HG03432 (cell line): ENCODE results near the gene RRBP1.
"Not testable (repeated sequence)": the region's sequence is repeated elsewhere in the genome, so short reads cannot be mapped to it uniquely, and the experiment has no call there.

ENCODE experiments used
- ATAC-seq: cut with Tn5 transposase; IDR thresholded peaks from one replicate; pipeline ENCODE4 v1.9.1; 2021; ENCODE audit warnings: mild to moderate bottlenecking, moderate library complexity; ENCODE audit not compliant: unreplicated experiment

The RRBP1 gene

DNA sequence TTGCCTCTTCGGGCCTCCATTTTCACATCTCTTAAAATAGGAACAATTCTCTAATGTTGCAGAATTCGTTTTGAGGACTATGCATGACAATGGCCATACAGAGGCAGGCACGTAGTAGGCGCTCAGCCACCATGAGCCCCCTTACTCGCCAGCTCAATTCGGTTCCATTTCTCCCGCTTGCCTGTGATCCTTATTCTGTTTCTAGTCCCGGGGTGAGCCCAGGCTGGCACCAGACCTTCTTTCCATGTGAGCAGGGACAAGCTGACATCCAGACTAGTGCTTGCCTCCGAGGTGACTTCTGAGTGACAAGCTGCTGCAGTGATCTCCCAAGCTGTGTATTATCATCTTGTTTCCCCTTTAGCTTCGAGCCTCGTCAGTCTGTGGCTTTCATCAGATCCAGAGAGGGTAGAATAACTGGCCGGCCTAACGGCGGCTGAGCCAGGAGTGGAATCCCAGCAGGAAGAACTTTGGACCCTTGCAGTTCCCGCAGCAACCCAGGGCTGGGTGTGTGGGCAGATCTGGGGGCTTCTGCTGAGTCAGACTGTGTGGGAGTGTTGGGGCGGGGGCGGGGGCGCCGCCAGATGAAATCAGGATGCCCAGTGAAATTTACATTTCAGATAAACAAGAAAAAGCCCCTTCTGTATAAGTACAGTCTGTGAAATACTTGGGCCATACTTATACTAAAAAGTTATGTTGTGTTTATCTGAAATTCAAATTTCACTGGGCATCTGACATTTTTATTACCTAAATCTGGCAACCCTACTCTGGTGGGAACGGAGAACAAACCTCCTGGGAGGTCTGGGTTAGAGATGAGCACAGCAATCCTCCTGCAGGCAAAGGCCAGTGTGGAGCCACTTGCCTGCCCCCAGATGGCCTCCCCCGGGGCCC is 28.6 kb upstream of the RRBP1 start:
- ATAC-seq = no peak

DNA sequence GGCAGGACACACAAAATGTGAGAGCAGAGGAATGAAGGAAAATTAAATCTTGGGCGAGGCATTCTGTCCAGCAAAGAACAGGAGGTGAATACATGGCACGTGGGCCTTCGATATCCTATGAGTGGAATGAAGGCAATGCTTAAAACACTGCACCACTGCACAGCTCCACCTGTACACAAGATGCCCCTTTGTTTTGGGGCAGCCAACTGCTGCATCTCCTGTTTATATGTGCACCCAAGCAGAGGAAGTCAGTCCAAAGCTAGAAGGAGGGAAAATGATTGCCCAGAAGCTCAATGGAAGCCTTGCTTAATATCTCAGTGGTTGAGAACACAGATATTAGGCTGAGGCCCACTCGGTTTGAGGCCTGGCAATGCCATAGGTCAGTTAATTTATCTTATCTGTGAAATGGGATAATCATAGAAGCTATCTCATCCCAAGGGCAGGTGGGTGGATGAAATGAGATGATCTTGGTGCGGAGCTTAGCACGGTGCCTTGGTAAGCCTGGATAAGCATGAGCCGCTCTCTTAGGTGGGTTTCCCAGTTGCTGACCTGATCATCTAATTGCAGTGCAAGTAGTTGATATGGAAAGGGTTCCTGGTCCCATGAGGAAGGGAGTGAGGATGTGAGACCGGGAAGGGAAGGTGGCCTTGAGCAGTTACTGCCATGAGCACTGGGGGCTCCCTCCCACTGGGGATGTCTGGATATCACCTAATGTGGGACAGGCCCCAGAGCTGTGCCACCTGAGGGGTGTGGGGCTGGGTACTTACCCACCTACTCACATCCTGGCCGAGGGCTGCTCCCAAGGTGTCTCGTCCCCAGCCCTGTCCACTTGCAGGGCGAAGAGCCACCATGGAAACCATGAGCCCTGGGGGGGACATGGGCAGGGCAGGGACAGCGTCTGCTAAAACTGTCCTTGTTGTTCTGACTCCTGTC is 27.6 kb upstream of the RRBP1 start:
- ATAC-seq = no peak

DNA sequence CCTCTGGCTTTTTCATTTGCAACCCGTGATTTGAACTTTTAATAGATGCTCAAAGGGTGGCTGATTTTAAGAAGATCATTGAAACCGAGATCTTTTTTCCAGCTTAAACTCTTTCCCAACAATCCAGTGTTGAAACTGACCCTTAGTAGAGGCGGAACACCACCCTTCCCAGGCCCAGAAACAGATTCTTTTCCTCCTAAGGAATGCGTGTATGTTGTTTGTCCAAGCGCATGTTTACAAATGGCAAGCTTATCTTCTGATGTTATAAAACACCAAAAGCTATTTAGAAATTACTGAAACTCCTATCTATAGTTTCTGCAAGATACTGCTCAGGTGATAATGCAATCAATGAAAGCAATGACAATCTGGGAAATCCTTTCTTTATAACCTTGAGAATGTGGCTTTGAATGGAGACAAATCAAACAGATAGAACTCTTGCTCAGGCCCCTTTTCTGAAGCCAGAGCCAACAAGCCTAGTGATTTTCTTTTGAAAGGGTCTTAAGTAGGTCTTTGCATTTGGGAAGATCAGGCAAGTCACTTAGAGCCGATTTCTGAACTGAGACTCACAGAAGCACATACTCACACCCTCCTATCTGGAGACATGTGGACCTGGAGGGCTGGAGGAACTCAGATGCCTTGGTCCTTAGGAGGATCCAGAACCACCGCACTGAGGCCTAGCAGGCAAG is 26.8 kb upstream of the RRBP1 start:
- no peak for ATAC-seq

DNA sequence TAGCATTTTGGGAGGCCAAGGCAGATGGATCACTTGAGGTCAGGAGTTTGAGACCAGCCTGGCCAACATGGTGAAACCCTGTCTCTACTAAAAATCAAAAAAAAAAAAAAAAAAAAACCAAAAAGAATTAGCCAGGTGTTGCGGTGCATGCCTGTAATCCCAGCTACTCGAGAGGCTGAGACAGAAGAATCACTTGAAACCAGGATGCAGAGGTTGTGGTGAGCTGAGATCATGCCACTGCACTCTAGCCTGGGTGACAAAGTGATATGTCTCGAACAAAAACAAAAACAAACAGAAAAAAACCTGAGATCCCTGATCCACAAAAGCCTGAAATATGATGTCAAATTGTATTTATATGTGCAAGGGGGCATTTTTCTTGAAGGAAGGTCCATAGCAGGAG is 25.9 kb upstream of the RRBP1 start:
- not testable (repeated sequence) for ATAC-seq

DNA sequence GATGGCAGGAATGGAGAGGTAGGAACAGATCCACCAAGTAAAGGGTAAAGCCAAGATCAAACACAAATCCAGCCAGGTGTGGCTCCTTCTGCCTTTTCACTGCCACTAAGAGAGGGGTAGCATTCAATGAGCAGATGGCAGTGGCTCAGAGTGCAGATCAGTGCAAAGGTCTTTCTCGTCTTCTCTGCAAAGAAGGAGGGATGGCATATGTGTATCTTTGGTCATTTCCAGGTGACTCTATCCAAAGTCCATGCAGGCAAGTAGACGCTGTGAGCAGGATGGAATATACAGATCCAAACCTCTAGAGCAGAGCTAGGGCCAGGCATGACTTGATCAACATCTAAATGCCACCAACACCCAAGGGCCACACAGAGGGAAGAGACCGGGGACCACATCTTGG is 24.6 kb upstream of the RRBP1 start:
- ATAC-seq = no peak

DNA sequence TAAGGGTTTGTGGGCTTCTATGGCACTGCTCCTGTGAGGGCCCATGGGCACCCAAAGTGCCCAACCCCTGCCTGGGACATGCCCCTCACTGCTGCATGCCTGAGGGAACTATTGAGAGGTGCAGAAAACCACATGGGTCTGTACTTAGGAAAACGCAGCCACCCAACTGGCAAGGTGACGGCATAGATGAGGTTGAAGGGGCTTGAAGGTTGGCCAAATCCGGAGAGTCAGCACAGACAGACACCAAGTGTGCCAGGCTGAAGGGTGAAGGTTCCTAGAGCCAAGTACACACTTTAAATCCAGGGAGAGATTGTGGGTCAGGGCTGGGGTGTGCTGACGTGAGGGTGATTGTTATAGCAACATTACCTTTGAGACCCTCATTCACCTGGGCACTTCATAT is 23.9 kb upstream of the RRBP1 start:
- ATAC-seq = no peak

DNA sequence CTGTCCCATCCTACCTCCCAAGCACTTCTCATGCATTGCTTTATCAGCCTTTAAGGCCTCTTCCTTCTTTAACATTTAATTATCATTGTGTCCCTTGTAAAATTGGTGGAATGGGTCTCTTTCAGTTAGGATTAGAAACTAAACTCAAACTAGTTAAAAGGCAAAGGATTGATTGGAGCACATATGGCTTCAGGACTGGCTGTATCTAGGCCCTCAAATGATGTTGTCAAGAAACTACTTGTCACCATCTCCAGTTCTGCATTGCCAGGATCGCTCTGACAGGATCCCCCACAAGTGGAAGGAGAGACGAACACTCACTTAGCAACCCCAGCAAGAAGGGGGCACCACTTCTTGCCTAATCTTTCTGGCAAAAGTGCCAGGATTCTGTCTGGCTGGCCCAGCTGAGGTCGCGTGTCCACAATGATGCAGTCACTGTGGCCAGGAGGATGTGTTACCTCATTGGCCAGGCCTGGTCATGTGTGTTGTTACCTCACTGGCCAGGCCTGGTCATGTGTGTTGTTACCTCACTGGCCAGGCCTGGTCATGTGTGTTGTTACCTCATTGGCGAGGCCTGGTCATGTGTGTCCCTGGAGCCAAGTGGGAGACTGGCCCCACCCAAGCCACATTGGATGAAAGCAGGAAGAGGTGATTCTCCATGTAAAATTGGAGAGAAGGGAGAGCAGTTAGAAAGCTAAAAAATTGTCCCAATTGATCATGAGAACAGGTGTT is 22.7 kb upstream of the RRBP1 start:
- ATAC-seq = no peak

DNA sequence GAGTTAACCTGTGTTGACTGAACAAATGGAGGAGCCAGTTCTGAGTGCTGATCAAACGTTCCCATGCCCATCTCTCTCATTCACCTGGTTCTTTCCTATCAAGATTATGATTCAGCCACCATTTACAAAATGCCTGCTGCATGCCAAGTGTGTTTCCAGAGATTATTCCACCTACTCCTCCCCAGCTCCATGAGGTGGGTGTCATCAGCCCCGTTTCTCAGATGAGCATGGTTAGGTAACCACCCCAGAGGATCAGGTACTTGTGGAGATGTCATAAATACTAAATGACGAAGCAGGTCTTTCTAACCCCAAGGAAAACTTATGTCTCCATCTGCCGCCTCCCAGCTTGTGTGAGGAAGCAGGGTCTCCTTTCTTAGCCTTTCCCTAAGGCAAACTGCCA is 19.8 kb upstream of the RRBP1 start:
- ATAC-seq = no peak

DNA sequence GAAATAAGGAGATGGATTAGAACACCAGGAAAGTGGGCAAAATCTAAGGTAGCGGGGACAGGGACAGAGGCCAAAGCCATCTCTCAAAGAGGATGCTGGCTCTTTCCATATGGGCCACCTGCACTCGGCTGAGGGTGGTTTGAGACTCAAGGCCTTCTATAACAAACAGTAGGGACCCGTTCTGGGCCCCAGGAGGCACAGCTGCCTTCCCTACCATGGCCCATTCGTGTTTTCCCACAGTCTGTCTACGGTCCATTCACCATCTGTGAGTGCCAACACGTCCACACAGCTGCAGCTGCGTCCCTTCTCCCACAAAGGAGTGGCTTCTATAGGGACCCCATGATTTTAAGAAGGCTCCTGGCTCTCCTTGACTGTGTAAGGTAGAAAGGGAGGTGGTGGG is 18.6 kb upstream of the RRBP1 start:
- no peak for ATAC-seq

DNA sequence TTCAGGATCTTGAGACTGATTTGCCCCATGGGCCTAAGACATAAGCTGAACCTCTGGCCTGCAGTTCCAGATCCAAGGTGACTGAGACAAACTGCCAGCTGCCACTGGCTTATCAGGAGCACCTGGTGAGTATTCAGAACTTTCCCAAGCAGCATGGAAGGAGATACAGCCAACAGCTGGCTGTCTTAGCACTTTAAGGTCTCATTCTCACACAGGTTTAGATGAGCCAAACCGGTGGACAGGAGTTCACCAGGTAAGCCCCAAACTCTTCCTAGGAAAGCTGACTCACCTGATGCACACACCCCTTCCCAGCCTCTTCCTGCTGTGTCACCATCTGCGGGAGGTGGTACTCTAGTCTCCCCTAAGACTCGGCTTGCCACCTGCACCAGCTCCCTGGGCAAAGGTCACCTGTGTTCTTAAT is 17.9 kb upstream of the RRBP1 start, which contains the start of gene BANF2:
TSS of gene BANF2 (plus strand) at position 36 of the 421 bp plus-strand sequence. CDS start 25,060 bp downstream, outside the sequence.
- no peak for ATAC-seq

DNA sequence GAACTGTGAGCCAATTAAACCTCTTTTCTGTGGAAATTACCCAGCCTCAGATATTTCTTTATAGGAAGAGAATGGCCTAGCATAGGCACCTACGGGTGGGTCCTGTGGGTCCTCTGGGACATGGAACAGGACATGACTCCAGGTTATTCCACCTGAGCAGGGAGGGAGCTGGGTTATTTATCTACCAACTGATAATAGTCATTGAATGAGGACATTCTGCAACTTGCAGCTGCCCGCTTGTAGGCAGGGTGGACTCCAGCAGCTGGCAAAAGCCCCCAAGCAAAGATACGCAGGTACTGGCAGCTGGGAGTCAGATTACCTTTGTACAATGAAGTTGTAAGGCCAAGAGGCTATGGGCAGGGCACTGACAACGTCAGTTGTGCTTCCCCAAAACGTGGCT is 16.3 kb upstream of the RRBP1 start:
- ATAC-seq = no peak

DNA sequence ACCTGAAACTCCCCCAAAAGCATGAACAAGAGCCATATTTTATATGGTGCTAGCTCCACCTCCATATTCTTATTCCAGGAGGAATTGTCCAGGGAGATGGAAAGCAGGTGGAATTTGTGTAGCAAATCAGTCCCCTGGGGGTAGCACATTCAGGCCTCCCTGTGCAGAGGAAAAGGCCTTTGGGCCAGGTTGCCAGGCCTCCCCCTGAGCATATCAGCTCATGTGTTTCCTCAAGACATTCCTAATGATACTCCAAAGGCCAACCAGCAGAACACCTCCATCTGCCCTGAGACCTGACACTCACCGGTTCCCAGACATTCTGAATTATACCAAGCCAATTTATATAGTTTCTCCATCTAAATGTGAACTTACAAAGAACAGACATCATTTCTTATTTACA is 15.1 kb upstream of the RRBP1 start:
- ATAC-seq = no peak

DNA sequence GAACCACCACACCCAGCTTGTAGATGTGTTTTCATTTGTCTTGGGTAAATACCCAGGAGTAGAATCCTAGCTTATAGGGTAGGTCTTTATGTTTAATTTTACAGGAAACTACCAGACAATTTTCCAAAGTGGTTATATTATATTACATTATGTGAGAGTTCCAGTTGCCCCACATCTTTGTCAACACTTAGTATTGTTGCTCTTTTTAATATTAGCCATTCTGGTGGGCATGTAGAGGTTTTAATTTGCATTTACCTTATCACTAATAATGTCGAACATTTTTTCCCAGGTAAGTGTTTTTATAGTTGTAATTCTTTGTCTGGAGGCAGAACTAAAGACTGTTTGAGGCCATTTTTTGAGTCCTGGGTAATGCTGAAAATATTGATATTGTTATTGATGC is 14.2 kb upstream of the RRBP1 start:
- ATAC-seq = no peak

DNA sequence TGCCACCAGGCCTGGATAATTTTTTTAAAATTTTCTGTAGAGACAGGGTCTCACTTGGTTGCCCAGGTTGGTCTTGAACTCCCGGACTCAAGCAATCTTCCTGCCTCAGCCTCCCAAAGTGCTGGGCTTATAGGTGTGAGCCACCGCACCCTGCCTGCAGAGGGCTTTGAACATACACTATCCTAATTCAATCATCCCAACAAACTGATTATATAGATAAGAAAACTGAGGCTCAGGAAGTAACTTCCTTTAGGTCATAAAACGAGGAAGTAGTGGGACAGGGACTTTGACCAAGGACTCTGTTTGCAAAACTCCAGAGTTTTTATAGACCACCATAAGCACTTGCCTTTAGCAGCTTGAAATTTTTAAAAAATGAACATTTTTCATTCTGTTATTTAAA is 12.7 kb upstream of the RRBP1 start:
- no peak for ATAC-seq

DNA sequence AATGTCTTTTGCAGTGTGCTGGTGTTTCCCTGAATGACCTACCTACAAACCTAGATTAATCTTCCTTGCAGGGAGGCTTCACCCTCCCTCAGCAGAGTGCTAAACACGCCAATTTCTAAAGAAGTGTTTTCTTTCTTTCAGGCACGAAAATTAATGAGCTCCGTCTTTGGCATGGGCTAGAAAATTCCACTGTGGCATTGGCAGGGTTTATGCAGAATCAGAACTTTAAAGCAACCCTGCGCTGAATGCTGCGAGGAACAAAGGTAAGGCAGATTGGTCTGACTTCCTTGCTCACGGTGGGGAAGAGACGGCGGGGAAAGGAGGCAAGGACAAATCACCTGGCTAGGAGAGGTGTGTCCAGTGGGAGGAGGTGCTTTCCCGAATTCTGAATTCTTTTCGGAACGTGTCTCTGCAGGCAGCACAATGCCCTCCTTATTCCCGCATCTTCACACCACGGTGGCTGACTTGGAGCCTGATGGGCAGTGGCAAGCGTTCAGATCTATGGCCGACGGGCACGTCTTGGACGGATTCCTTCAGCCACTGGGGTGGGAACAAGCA is 11.5 kb upstream of the RRBP1 start:
- no peak for ATAC-seq

DNA sequence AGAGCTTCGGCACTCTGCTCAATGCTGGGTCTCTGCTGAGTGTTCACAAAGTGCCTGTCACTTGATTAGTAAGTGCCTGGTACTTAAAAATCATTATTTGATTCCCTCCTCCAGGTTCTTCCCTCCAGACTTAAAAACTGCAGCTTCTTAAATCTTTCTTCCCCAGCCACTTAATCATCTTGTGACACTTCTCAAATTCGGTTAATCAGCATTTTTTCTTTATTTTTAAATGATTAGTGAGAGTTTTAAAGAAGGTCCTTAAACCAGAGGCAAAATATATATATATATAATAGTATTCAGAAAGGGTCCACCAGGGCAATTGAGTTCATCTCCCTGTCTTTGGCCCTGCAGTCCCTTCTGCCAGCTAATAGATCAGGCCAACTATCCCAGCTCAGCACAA is 9.7 kb upstream of the RRBP1 start:
- ATAC-seq = no peak

DNA sequence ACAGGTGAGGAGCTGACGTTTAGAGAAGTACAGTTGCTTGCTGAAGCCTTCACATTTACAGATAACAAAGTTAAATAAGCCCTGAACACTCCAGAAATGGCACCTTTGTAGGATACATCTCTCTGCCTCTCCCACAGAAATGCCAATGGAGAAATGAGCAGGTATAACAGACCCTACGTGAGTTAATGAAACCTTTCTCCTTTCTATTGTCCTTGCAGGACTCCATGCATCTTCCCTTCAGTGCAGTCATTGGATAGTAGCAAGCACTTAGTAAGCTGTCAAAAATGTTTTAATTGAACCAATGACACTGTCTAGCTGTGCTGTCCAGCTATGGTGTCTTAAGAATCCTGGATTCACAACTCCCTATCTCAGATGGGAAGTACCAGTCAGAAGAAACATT is 8.1 kb upstream of the RRBP1 start:
- no peak for ATAC-seq

DNA sequence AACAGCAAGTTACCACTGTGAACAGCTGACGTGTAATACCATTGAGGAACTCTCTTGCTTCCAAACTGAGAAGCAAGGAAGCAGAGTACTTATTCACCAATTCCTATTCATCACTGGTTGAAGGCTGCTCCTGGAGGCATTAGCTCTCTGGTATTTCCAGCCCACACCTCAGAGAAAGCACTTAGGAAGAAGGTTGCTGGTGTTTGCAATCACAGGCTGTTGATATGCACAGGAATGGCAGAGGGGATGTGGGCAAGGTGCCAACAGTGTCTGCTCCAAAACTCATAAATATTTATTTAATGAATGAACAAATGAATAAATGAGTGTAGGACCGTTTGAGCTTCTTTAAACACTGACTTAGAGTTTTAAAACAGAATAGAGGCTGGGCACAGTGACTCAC is 6.9 kb upstream of the RRBP1 start:
- ATAC-seq = no peak

DNA sequence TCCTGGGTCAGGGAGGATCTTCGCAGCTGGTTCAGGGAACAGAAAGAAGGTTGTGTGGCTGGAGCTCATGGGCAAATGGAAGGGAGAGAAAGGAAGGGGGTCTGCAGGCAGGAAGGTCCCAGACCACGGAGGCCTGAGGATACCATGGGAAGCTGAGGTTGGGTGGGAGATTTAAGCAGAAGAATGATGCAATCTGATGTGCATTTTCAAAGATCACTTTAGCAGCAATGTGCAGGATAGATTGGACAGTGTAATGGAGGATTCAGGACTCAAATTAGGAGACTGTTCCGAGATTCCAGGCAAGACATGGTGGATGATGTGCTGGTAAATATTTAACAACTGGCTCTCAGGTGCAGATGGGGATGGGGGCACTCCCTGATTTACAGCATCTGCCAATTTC is 5.8 kb upstream of the RRBP1 start:
- ATAC-seq = no peak

DNA sequence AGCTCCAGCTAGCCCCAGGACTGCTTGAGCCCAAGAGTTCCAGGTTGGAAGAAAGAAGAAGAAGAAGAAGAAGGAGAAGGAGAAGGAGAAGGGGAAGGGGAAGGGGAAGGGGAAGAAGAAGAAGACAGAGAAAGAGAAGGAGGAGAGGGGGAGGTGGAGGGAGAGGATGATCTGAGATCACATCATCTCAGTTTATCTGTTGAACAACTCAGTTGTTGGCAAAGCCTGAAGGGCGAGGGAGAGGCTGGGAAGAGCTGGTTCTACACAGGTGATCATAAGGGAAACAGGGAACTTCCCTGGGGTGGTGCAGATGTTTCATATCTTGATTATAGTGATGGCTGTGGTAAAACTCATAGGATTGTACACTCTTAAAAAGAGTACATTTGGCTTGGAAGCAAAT is 3.1 kb upstream of the RRBP1 start:
- no peak for ATAC-seq
